GM21515 (cell line): Measurements from ENCODE around the gene FSTL3.
"Not testable (repeated sequence)": the region's sequence is repeated elsewhere in the genome, so short reads cannot be mapped to it uniquely, and the experiment has no call there.

ENCODE experiments used
- ATAC-seq: cut with Tn5 transposase; IDR thresholded peaks from one replicate; pipeline ENCODE4 v1.9.1; 2021; ENCODE audit not compliant: unreplicated experiment

The FSTL3 gene

DNA sequence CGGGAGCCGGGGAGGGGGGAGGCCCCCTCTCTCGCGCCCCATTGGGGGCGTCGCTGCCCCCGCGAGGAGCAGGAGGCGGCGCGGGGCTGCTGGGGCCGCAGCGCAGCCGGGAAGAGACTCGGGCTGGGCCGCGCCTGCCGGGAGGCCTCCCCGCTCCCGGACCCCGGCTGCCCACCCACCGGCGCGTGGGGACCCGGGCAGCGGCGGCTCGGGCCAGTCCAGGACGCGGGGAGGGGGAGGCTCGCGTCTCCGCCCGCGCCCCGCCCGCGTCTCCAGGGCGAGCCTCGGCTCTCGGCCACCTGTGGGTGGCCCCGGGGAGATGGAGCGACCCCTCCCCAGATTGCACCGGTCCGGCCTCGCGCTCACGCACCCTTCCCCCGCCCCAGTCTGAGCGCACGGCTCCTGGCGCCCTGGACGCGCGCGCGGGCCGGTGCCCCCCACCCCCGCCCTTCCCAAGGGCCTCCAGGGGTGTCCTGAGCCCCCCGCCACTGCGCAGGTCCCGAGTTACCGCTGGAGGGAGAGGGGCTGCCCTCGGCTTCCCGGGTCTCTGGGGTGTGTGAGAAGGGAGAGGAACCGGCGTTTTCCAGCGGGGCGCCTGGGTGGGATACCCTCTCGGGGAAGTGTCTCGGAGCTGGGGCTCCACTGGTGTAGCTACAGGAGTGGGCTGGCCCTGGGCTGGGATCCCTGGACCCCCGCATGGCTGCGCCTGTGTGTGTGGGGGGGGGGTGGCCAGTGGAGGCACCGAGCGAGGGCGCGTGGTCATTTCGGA lies 33.2 kb downstream of the FSTL3 start:
- no peak for ATAC-seq

DNA sequence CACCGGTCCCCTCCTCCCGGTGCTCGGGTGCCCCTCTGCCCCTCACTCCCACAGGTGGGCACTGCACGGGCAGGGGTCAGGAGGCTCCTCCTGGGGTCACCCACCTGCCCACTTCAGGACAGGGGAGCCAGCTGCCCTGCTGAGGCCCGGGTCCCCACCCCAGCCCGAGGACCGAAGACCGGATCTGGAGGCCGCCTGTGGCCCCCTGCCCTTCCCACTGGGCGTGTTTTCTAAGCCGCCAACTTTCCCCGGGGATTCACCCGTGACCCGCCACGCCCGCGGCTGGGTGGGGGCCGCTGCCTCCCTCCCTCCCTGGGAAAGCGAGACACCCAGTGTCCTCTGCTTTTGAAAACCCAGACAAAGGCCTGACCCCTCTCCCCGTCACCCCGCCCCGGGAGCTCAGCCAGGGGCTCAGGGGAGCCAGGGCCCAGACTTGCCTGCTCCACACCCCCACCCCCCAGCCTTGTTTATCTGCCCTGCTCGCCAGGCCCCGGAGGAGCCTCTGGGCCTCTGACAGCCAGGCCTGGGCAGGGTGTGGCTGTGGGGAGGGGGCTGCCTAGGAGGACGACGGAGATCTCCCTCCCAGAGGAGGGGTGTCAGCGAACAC lies 33.9 kb downstream of the FSTL3 start:
- ATAC-seq = no peak

DNA sequence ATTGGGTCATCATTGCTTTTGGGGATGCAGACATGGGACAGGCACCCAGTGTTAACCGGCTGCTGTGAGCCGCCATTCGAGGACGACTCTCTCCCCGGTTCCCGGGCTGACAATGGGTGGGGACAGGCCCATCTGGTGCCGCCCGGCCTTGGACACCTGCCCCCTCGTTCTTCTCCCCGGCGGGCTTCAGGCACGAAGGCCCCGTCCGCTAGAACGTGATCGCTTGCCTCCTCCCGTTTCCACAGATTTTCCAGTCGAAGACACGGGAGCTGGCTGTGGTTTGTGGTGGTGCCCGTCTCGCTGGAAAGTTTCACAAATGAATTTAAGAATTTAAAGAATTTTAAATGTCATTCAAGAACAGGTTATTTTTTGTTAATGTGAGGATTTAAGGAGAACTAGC lies 34.6 kb downstream of the FSTL3 start:
- ATAC-seq = no peak

DNA sequence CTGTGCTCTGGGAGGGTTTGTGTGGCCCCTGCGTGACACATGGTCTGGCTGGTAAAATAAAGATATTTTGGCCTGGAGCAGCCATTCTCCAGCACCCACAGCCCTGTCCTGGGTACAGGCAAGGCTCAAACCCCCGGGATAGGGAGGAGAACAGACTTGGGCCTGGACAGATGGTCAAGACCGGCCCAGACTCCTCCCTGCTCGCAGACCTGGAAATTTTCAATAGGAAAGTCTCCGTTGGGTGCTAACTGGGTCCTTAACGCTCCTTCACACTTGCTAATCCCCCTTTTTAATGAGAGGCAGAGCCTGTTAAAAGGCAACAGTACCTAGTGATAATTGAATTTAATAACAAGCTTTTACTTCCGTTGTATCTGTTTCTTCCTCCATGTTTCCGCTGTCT lies 35.1 kb downstream of the FSTL3 start:
- ATAC-seq = no peak

DNA sequence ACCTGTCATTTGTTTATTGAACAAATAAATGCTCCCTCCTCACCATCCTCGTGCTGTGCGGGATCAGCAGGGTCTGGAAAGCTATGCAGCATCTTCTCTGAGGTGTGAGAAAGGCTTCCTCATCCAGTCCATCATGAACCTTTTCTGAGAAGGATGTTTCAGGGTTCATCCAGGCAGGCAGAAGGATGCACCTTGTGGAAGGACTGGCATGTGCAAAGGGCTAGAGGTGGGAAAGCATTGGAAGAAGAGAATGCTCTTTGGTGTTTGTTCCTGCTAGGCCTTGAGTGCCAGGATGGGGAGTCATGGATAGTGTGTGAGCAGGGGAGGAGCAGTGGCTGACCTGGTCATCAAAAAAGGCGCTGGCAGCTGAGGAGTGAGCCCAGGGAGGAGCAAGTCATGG lies 39.2 kb downstream of the FSTL3 start:
- no peak for ATAC-seq

DNA sequence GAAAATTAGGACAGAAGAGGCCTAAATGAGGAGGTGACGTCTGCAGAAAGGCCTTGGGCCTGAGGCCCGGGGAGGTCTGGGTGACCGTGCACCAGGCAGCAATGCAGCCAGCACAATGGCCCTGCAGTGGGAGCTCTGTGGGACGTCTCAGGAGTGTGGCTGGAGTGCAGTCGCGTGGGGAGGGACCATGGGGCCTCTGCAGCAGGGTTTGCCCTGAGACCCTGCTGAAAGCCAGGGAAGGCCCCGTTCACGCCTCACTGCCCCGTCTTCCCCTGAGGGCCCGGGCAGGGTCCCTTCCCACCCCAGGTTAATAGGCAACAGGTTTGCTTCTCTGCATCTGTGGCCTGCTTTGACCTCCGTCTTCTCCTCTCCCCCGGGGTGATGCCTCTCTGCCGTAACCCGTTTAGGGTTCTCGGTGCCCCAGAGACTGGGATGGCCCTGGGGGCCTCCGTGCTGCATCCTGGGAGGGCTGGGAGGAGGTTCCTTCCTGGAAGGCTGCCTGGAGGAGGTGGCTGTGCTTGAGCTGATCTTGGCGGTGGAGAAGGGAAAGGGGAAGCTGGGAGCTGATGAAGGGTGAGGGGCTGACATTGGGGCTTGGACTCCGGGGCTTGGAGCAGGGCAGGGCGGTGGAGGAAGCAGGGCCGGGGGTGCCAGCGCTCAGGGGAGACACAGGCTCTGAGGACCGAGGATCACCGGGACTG lies 42.2 kb downstream of the FSTL3 start:
- no peak for ATAC-seq

DNA sequence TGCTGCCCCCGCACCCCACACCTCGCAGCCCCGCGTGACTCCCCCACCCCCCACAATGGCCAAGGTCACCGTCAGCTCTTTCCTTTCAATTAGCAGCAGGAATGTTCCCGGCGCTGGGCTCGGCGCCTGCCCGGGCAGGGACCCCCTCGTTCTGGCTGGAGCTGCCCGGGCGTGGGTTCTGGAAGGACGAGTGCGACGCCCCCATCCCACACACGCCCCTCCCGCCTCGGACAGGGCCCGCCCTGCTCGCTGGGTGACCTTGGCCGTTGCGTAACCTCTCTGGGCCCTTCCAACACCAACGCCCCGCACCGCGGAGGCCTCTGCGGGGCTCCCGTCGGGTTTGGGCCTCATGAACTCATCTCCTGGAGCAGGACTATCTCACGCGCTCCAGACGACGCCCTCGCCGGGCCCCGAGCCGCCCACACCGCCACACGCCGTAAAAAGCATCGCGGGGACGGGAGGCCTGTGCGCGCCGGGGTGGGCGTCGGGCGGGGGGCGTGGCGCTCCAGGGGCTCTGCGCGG lies 42.9 kb downstream of the FSTL3 start:
- ATAC-seq = no peak

DNA sequence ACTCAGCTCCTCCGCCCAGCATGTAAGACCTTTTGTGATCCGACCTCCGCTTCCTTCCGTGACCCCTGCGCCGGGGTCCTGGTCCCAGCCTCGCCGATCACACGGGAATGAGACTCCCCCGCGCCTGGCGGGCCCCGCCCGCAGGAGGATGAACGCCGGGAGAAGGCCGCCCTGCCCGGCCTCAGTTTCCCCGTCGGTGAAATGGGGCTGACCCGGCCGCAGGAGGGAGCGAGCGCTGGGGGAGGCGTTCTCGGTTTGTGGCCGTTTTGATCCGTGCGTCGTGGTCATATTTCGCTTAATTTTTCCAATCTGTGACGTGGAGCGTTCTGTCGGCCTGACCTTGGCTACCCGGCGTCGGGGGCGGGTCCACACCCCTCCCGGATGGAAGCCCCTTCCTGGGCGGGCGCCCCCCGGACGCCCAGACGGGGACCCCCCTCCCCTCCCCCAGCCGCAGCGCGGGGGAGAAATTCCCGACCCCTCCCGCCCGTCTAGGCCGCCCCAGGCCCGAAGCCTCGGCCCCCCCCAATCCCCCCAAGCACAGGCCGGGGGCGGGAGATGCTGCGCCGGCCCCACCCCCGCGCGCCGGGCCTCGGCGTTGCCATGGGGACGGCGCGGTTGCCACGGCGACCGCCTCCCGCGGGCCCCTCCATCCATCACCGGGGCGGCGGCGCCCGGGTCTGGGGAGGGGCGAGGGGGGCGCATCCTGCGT lies 43.6 kb downstream of the FSTL3 start:
- ATAC-seq = no peak

DNA sequence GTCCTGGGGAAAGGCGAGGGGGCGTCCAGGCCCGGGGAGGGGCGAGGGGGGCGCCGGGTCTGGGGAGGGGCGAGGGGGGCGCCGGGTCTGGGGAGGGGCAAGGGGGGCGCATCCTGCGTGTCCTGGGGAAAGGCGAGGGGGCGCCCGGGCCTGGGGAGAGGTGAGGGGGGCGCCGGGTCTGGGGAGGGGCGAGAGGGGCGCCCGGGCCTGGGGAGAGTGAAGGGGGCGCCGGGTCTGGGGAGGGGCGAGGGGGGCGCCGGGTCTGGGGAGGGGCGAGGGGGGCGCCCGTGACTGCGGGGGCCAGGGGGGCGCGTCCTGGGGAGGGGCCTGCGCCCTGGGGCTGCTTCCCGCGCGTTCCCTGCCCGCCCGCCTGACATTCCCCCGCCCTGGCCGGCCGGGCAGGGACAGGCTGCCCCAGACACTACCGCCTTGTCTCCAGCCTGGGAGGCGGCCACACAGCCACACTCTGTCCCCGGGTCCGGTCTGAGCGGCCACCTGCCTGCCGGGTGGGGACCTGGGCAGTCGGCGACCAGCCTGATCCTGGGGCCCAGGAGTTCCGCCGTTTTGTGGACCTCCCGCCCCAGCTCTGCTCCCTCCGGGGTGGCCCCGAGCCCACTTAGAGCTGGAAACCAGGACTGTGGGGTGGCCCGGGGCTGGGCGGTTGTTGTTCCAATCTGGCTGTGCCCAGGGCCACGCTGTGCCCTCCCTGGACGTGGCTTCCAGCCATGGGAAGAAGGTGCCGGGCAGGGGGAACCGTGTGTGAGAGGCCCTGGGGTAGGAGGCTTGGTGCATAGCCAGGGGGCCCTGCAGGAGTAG lies 44.4 kb downstream of the FSTL3 start:
- ATAC-seq = no peak

DNA sequence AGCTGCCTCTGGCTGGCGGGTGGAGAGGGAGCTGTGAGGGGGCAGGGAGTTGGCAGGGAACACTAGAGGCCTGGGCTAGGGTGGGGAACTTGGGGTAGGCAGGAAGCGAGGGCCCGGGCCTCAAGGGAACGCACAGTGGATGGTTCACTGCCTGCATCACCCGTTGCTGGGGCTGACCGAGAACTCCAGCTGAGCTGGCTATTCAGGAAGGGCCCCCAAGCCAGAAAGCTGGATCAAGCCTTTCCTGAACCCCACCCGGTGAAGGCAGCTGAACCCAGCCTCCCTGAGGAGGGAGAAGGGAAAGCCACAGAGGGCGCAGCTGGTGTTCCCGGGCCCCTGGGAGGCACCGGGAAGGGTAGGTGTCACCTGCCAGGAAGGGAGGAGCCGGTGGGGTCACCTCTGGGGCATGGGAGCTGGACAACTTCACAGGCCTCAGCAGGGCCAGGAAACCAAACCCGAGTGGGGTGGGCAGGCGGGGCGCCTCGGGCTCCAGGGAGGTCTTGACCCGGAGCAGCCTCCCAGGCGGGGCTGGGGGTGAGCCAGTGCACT lies 46.4 kb downstream of the FSTL3 start:
- ATAC-seq = no peak

DNA sequence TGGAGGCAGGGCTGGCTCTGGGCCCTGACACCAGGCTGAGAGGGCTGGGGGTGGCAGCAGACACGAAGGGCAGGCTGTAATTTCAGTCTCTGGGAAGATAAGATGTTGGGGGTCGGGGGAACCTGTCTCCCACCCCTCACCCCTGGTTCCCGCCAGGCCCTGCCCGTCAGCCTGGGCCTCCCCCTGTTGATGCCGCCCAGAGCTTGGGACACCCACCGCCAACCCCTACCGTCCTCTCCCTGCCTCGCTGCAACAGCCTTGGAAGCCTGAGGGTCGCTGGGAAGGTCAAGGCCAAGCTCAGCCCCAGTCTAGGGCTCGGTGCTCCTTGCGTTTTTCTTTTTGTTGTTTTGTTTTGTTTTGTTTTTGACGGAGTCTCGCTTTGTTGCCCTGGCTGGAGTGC lies 47.1 kb downstream of the FSTL3 start:
- ATAC-seq = no peak

DNA sequence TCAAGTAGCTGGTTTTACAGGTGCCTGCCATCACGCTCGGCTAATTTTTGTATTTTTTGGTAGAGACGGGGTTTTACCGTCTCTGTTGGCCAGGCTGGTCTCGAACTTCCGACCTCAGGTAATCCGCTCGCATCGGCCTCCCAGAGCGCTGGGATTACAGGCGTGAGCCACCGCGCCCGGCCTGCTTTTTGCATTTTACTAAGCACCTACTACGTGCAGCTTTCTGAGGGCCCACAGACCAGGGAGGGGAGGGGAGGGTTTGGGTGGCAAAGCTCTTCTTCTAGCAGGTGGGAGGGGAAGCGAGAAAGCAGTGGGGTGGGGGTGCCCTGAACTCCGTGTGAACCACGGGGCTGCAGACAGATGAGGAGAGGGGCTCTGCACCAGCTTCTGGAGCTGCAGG lies 47.5 kb downstream of the FSTL3 start:
- no peak for ATAC-seq

DNA sequence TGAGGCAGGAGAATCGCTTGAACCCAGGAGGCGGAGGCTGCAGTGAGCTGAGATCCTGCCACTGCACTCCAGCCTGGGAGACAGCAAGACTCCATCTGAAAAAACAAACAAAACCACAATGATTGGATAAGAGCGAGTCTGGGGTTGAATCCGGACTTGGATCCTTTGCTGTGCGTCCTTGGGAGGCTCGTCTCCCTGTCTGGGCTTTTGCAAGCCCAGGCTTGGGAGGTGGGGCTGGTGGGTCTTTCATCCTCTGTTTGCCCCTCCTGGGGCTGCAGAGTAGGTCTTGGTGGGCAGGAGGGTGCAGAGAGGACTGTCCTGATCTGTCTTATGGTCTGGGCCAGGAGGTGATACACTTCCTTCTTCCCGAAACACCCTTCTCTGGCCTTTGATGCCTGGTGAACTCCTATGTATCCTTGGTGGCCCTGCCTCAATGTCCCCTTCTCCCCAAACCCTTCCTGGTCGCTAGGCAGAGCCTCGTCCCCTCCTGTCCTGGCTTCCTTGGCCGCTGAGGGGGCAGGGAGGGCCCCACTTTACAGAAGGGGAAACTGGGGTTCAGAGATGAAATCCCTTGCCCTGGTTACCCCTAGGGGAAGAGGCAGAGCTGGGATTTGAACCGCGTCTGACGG lies 49.4 kb downstream of the FSTL3 start:
- no peak for ATAC-seq

DNA sequence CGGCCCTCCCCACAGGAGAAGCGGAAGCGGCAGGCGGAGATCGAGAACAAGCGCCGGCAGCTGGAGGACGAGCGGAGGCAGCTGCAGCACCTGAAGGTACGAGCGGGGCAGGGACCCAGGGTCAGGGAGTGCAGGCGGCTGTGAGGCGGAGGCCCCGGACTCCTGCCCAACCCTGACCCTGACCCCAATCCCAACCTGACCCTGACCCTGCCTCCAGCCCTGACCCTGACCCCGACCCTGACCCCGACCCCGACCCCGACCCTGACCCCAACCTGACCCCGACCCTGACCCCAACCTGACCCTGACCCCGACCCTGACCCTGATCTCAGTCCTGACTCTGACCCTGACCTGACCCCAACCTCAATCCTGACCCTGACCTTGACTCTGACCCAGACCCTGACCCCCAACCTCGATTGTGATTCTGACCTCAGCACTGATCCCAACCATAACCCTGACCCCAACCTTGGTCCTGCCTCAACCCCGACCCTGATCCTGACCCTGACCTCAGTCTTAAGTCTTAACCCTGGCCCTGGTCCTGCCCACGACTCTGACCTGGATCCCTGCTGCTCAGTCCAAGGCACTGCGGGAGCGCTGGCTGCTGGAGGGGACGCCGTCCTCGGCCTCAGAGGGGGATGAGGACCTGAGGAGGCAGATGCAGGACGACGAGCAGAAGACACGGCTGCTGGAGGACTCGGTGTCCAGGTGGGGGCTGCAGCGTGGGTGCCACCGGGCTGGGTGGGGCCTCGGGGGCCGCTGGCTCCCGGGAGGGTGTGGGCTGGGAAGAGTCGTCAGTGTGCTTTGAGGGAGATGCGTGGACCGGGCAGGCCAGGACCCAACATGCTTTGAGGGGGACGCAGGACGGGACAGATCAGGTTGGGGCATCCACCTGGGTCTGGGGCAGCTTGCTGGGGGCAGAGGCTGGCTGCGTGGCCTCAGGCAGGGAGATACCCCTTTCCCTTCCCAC lies 51.1 kb downstream of the FSTL3 start:
- no peak for ATAC-seq

DNA sequence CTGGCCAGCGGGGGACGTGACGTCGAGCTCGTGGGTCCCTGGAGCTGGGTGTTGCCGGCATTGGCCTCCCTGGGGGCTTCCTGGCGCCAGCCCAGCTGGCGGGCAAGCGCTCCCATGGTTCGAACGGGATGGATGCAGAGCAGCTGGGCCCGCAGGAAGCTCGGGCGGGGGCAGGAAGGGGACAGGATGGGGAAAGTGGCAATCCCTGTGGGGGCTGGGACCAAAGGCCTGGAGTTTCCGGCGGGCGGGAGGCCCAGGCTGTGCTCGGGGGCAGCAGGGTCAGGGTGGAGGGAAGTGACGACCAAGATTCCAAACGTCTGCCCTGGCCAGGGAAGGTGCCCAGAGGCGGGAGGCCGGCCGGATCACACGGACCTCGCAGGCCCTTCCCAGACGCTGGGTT lies 51.8 kb downstream of the FSTL3 start:
- ATAC-seq = no peak

DNA sequence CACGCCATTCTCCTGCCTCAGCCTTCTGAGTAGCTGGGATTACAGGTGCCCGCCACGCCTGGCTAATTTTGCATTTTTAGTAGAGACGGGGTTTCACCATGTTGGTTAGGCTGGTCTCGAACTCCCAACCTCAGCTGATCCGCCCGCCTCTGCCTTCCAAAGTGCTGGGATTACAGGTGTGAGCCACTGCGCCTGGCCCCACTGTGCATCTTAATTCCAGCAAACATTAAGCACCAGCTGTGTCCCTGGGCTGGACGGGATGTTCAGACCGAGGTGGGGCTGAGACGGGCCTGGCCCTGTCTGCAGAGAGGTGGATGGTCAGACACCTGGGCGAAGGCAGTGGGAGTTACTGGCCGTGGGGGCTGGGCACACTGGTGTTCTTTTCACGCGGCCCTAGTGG lies 53.4 kb downstream of the FSTL3 start:
- not testable (repeated sequence) for ATAC-seq

DNA sequence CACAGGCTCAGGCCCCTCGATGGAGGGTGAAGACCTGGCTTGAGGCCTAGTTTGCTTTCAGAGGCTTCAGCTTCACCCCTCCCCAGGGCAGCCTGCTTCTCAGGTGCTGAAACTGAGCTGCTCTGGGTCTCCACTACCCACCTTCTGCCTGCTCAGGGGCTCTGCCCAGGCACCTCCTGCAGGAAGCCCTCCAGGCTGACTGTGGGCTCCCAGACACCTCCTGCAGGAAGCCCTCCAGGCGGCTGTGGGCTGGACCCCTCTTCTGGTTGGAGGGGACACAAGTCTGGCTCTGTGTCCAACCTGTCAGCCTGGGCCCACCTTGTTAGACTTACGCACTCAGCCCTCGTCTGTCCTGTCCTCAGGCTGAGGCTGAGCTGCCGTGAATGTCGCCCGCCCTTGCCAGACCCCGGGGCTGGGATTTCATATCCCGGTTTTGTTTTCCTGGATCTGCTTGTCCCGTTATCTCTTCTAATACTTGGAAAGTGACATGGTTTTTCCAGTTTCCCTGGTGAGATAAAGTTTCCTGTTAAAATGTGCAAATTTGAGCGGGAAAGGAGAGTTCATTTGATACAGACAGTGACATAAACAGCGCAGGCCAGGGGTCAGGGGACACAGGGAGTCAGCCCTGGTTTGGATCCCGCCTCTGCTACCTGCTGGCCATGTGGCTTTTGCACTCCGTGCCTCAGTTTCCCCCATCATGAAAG lies 53.9 kb downstream of the FSTL3 start:
- no peak for ATAC-seq

DNA sequence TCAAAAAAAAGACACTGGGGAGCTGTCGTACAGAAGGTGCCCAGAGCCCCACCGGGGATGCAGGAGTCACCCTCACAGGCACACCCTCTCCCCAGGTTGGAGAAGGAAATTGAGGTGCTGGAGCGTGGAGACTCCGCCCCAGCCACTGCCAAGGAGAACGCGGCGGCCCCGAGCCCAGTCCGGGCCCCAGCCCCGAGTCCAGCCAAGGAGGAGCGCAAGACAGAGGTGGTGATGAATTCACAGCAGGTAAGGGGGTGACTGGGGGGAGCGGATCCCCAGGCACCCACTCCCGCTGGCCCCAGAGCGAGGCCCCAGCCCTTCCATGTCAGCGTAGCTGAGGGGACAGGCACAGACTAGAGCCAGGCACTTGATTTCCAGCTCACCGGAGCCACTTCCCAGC lies 54.8 kb downstream of the FSTL3 start:
- no peak for ATAC-seq
